ENCODE results near the gene IDH3B. TPM values are rescaled to one million over a fixed set of nuclear protein-coding genes. Genes with fewer than 3 reads are reported as not detected.
"Not testable (repeated sequence)": the region's sequence is repeated elsewhere in the genome, so short reads cannot be mapped to it uniquely, and the experiment has no call there.

Gene IDH3B
- total RNA-seq, 1 donor from 2014 or later, result 136 TPM

DNA sequence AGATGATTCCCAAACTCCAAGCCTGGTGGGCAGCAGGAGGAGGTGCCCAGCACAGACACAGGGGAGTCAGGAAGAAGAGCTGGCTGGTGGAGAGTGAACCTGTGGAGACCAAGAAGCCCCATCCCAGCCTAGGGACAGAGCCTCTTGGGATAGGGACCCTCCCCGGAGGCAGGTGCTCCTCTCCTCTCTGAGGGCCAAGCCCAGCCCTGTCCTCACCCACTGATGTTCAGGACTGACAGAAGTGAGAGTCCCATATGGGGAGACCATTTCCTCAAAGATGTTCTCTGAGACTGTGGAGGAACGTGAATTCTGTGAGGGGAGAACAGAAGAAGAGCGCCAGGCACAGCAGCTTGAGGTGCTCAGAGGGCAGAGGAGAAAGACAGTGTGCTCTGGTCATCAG lies 26.2 kb upstream of the IDH3B start:
- Mint-ChIP-seq H3K27ac (ENCODE audit: unreplicated experiment) (no peak overlapping the region), H3K4me3 (ENCODE audit: unreplicated experiment) (no peak overlapping the region), H3K4me1 (ENCODE audit: unreplicated experiment) (peaks cover 18% of the 10 kb centered on the region), H3K9me3 (ENCODE audit: unreplicated experiment) (no peaks in the 10 kb centered on the region), H3K36me3 (ENCODE audit: low read depth, unreplicated experiment) (peaks cover 19% of the 10 kb centered on the region), H3K27me3 (ENCODE audit: unreplicated experiment) (peaks cover 35% of the 10 kb centered on the region)
- TF ChIP-seq, protein P1, sequence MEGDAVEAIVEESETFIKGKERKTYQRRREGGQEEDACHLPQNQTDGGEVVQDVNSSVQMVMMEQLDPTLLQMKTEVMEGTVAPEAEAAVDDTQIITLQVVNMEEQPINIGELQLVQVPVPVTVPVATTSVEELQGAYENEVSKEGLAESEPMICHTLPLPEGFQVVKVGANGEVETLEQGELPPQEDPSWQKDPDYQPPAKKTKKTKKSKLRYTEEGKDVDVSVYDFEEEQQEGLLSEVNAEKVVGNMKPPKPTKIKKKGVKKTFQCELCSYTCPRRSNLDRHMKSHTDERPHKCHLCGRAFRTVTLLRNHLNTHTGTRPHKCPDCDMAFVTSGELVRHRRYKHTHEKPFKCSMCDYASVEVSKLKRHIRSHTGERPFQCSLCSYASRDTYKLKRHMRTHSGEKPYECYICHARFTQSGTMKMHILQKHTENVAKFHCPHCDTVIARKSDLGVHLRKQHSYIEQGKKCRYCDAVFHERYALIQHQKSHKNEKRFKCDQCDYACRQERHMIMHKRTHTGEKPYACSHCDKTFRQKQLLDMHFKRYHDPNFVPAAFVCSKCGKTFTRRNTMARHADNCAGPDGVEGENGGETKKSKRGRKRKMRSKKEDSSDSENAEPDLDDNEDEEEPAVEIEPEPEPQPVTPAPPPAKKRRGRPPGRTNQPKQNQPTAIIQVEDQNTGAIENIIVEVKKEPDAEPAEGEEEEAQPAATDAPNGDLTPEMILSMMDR (IDR thresholded peaks at IDR 0.05; ENCODE audit: unreplicated experiment), result no peak
- DNase-seq (ENCODE audit: low spot score), result no peak

DNA sequence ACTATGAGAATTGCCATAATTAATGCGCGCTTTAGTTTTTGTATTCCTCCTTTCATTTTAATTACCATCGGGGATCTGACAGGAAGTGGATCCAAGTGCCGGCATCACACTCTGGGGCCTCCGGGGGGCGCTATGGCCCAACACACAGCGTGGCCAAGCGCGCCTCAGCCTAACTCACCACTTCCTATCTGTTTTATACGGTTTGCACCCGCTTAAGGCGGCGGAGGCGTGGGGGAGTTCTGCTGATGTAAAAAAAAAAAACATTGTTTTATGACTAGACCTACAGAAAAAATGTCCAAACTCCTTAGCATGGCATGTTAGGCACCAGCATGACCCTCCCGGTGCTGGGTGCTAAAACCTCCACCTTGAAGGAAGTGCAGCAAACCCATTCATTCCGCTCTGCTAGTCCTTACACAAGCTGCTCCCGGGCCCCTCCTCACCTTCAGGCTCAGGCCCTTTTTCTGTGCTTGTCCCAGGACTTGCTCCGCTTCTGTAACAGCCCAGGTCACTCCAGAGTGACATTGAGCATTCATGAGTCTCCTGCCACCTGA lies 24.1 kb upstream of the IDH3B start:
- H3K4me3 Mint-ChIP-seq (ENCODE audit: unreplicated experiment), result no peak overlapping the region
- H3K27me3 Mint-ChIP-seq (ENCODE audit: unreplicated experiment), result peaks cover 25% of the 10 kb centered on the region

DNA sequence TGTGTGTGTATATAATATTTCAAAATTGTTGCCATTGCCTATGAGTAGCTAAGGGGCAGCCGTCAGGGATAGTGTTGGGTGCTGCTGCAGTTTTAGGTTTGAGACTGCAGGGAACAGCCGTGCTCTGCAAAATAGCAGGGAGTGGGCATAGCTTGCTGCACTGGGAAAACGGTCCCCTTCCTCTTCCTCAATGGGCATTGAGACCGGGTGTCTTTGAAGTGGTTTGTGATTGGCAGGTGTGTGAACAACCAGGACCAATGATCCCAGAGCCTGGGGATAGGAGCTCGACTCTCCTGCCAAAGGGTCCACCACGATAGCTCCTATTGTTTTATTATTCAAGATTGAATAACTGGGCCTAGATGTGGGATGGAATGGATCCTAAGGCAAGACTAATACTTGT lies 23.5 kb upstream of the IDH3B start:
- TF ChIP-seq, protein P1 (IDR thresholded peaks at IDR 0.05; ENCODE audit: unreplicated experiment), result no peak
- H3K36me3 Mint-ChIP-seq (ENCODE audit: low read depth, unreplicated experiment), result peaks cover 14% of the 10 kb centered on the region
- peaks cover 27% of the 10 kb centered on the region for H3K27me3 Mint-ChIP-seq (ENCODE audit: unreplicated experiment)
- H3K9me3 Mint-ChIP-seq (ENCODE audit: unreplicated experiment), result no peaks in the 10 kb centered on the region
- DNase-seq (ENCODE audit: low spot score), result no peak
- no peak overlapping the region for H3K4me3 Mint-ChIP-seq (ENCODE audit: unreplicated experiment)
- no peak overlapping the region for H3K27ac Mint-ChIP-seq (ENCODE audit: unreplicated experiment)
- peaks cover 9% of the 10 kb centered on the region for H3K4me1 Mint-ChIP-seq (ENCODE audit: unreplicated experiment)

More for the DNA sequence above, 24.1 kb upstream of the IDH3B start:
- peak; percentile 73 for DNase-seq (ENCODE audit: low spot score)
- Mint-ChIP-seq H3K27ac (ENCODE audit: unreplicated experiment) (no peak overlapping the region), H3K9me3 (ENCODE audit: unreplicated experiment) (no peaks in the 10 kb centered on the region), H3K36me3 (ENCODE audit: low read depth, unreplicated experiment) (peaks cover 14% of the 10 kb centered on the region), H3K4me1 (ENCODE audit: unreplicated experiment) (peaks cover 9% of the 10 kb centered on the region)
- TF ChIP-seq, protein P1 (IDR thresholded peaks at IDR 0.05; ENCODE audit: unreplicated experiment), result peak; percentile 89

DNA sequence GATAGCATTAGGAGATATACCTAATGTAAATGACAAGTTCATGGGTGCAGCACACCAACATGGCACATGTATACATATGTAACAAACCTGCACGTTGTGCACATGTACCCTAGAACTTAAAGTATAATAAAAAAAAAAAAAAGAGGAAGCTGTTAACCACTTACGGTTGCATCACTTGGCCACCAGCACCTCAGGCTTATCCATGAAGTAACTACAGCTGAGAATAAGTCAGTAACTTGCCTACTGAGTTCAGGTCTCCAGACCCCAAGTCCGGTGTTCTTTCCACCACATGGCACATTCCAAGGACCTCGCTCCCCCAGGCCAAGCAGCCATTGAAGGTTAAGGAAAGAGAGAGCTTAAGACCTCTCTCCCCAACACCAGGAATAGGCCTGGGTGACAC lies 20.8 kb upstream of the IDH3B start:
- not testable (repeated sequence) for H3K27ac Mint-ChIP-seq (ENCODE audit: unreplicated experiment); H3K4me1 Mint-ChIP-seq (ENCODE audit: unreplicated experiment); H3K4me3 Mint-ChIP-seq (ENCODE audit: unreplicated experiment); H3K36me3 Mint-ChIP-seq (ENCODE audit: low read depth, unreplicated experiment); H3K9me3 Mint-ChIP-seq (ENCODE audit: unreplicated experiment); DNase-seq (ENCODE audit: low spot score); H3K27me3 Mint-ChIP-seq (ENCODE audit: unreplicated experiment)

DNA sequence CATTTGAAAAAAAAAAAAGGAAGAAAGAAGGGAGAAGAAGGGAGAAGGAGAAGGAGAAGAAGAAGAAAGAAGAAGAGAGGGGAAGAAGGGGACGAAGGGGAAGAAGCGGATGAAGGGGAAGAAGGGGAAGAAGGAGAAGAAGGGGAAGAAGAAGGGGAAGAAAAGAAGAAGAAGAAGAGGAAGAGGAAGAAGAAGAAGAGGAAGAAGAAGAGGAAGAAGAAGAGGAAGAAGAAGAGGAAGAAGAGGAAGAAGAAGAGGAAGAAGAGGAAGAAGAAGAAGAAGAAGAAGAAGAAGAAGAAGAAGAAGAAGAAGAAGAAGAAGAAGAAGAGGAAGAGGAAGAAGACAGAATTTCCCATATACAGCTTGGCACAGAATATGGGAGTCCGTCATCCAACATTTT lies 18.0 kb upstream of the IDH3B start:
- not testable (repeated sequence) for H3K36me3 Mint-ChIP-seq (ENCODE audit: low read depth, unreplicated experiment)

DNA sequence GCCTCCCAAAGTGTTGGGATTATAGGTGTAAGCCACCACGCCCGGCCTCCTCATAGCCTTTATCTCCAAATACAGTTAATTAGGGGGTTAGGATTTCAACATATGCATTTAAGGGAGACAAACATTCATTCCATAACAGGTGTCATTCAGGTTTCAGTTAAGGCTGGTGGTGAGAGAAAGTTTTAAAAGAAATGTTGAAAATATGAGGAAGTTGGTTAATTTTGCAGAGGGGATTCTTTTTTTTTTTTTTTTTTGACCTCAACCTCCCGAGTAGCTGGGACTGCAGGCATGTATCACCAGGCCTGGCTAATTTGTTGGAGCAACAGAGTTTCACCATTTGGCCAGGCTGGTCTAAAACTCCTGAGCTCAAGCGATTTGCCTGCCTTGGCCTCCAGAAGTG lies 16.0 kb upstream of the IDH3B start:
- H3K27me3 Mint-ChIP-seq (ENCODE audit: unreplicated experiment), result peaks cover 2% of the 10 kb centered on the region
- no peak overlapping the region for H3K27ac Mint-ChIP-seq (ENCODE audit: unreplicated experiment)
- TF ChIP-seq, protein P1 (IDR thresholded peaks at IDR 0.05; ENCODE audit: unreplicated experiment), result no peak
- DNase-seq (ENCODE audit: low spot score), result no peak
- H3K36me3 Mint-ChIP-seq (ENCODE audit: low read depth, unreplicated experiment), result no peaks in the 10 kb centered on the region
- H3K9me3 Mint-ChIP-seq (ENCODE audit: unreplicated experiment), result no peaks in the 10 kb centered on the region
- H3K4me1 Mint-ChIP-seq (ENCODE audit: unreplicated experiment), result no peaks in the 10 kb centered on the region
- H3K4me3 Mint-ChIP-seq (ENCODE audit: unreplicated experiment), result no peak overlapping the region

More for the DNA sequence above, 18.0 kb upstream of the IDH3B start:
- H3K4me3 Mint-ChIP-seq (ENCODE audit: unreplicated experiment); DNase-seq (ENCODE audit: low spot score); H3K4me1 Mint-ChIP-seq (ENCODE audit: unreplicated experiment); H3K27me3 Mint-ChIP-seq (ENCODE audit: unreplicated experiment); H3K27ac Mint-ChIP-seq (ENCODE audit: unreplicated experiment); H3K9me3 Mint-ChIP-seq (ENCODE audit: unreplicated experiment): not testable (repeated sequence)
